ENCODE results near the gene ZNF431.
"Not testable (repeated sequence)": the region's sequence is repeated elsewhere in the genome, so short reads cannot be mapped to it uniquely, and the experiment has no call there.

The ZNF431 gene

DNA sequence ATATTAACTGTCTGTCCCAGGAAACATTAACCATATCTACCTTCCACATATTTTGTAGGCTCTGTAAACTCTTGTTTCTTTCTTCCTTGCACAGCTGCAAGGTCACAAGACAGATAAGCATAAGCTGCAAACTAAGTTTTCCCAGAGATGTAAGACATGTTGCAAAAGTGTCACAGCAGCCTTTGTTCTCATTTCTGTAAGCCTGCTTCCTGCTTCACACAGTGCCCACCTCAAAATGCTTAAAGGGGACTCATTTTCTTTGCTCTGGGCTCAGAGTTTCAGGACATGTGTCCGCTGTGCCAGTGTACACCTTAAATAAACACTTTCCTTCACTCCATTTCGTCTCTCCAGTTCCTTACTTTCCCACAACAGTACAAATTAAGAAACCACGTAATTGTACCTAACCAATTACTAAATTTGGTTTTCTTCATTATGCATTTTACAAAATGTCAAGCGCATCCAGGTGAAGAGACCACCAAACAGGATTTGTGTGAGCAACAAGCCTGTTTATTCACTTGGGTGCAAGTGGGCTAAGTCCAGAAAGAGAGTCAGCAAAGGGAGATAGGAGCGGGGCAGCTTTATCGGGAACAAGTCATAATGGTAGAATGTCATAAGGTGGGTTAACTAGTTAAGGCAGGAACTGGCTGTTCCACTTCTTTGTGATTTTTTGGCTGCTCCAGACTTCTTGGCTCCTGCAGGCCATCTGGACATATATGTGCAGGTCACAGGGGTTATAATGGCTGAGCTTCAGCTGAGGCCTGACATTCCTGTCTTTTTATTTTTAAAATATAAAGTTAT, 12.7 kb upstream of the ZNF431 start:
- Mint-ChIP-seq H3K9me3 (peaks cover 0 to 4% of the 10 kb centered on the region in 2 donors), H3K4me3 (no peak overlapping the region), H3K27me3 (peaks cover 0 to 10% of the 10 kb centered on the region in 2 donors), H3K36me3 (ENCODE audit: insufficient read depth) (no peaks in the 10 kb centered on the region), H3K27ac (no peak overlapping the region), H3K4me1 (ENCODE audit: low read depth in 2 of 2) (no peaks in the 10 kb centered on the region)
- DNase-seq (no peak), ATAC-seq (replicated peaks) (no peak)

- H3K27ac Mint-ChIP-seq: no peak overlapping the region
- H3K27me3 Mint-ChIP-seq: peaks cover 0 to 15% of the 10 kb centered on the region in 2 donors
- no peak for ATAC-seq (replicated peaks)
- no peak overlapping the region for H3K4me3 Mint-ChIP-seq
- DNase-seq: no peak
- H3K36me3 Mint-ChIP-seq (ENCODE audit: insufficient read depth): no peaks in the 10 kb centered on the region
- H3K4me1 Mint-ChIP-seq (ENCODE audit: low read depth in 2 of 2): no peaks in the 10 kb centered on the region
- peaks cover 0 to 4% of the 10 kb centered on the region in 2 donors for H3K9me3 Mint-ChIP-seq
These were observed 11.6 kb upstream of the ZNF431 start for GRCh38 chr19:21130097-21130775.

DNA sequence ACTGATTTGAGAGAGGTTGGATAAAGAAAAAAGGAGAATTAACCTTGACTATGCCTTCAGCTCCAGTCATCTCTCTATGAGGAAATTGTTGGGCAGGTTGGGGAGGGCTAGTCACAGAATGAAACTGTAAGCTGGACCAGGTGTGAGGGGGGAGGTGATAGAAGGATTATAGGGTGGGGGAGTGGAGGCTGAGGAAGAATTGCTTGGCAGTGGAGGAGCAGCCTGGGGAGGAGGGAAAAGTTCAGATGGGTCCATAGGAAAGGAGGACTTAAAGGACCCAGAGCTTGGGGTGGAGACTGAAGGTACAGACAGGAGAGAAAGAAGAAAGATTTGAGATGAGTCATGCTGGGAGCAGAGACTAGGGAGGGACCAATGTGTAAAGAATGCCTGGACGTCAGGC, 8.2 kb upstream of the ZNF431 start:
- Mint-ChIP-seq H3K4me3 (no peak overlapping the region), H3K27ac (no peak overlapping the region), H3K27me3 (peaks cover 0 to 15% of the 10 kb centered on the region in 2 donors), H3K4me1 (ENCODE audit: low read depth in 2 of 2) (no peaks in the 10 kb centered on the region), H3K9me3 (peaks cover 0 to 4% of the 10 kb centered on the region in 2 donors), H3K36me3 (ENCODE audit: insufficient read depth) (no peaks in the 10 kb centered on the region)
- DNase-seq (no peak), ATAC-seq (replicated peaks) (no peak)

- Mint-ChIP-seq H3K4me3 (no peak overlapping the region), H3K36me3 (ENCODE audit: insufficient read depth) (no peaks in the 10 kb centered on the region), H3K27me3 (peaks cover 0 to 15% of the 10 kb centered on the region in 2 donors), H3K4me1 (ENCODE audit: low read depth in 2 of 2) (no peaks in the 10 kb centered on the region), H3K9me3 (peaks cover 0 to 4% of the 10 kb centered on the region in 2 donors), H3K27ac (no peak overlapping the region)
- ATAC-seq (replicated peaks): no peak
- no peak for DNase-seq
These were observed 6.9 kb upstream of the ZNF431 start for GRCh38 chr19:21134934-21135366.

DNA sequence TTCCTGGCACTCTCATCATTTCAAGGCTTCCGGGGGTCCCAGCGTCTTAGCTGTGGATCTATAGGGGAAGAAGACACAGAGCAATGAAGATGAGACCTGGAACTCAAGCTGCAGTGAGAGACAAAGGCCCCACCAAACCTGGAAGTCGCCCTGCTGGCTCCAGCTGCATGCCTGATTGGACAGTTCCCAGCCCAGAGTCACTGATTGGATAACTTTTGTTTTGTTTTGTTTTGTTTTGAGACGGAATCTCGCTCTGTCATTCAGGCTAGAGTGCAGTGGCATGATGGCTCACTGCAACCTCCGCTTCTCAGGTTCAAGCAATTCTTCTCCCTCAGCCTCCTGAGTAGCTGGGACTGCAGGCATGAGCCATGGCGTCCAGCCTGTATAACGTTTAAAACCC, 6.4 kb upstream of the ZNF431 start:
- Mint-ChIP-seq H3K27ac (no peak overlapping the region), H3K27me3 (peaks cover 0 to 11% of the 10 kb centered on the region in 2 donors), H3K4me1 (ENCODE audit: low read depth in 2 of 2) (no peaks in the 10 kb centered on the region), H3K36me3 (ENCODE audit: insufficient read depth) (no peaks in the 10 kb centered on the region), H3K4me3 (no peak overlapping the region), H3K9me3 (peaks cover 0 to under 1% of the 10 kb centered on the region in 2 donors)
- DNase-seq (no peak), ATAC-seq (replicated peaks) (no peak)

GRCh38 chr19:21138130-21138529, 3.7 kb upstream of the ZNF431 start:
- Mint-ChIP-seq H3K4me1 (ENCODE audit: low read depth in 2 of 2) (peaks cover 12 to 15% of the 10 kb centered on the region in 2 donors), H3K9me3 (no peaks in the 10 kb centered on the region), H3K27me3 (peaks cover 0 to 10% of the 10 kb centered on the region in 2 donors), H3K4me3 (no peak overlapping the region), H3K27ac (no peak overlapping the region), H3K36me3 (ENCODE audit: insufficient read depth) (peaks cover 4% of the 10 kb centered on the region)
- DNase-seq (no peak), ATAC-seq (replicated peaks) (no peak)

GRCh38 chr19:21141006-21141405, 834 bp upstream of the ZNF431 start:
- not testable (repeated sequence) for ATAC-seq (replicated peaks); H3K27ac Mint-ChIP-seq; H3K27me3 Mint-ChIP-seq; DNase-seq; H3K4me3 Mint-ChIP-seq; H3K9me3 Mint-ChIP-seq
- Mint-ChIP-seq H3K36me3 (ENCODE audit: insufficient read depth) (peaks cover 30% of the 10 kb centered on the region), H3K4me1 (ENCODE audit: low read depth in 2 of 2) (peaks cover 24 to 27% of the 10 kb centered on the region in 2 donors)

- H3K4me3 Mint-ChIP-seq: peak overlapping the region; percentile 93 to 95
- ATAC-seq (replicated peaks) (no peak), DNase-seq (no peak)
- peaks cover 48% of the 10 kb centered on the region for H3K36me3 Mint-ChIP-seq (ENCODE audit: insufficient read depth)
- H3K4me1 Mint-ChIP-seq (ENCODE audit: low read depth in 2 of 2): peaks cover 24 to 38% of the 10 kb centered on the region in 2 donors
- H3K27me3 Mint-ChIP-seq: no peaks in the 10 kb centered on the region
- H3K27ac Mint-ChIP-seq: peak overlapping the region; percentile 95 to 98
- no peaks in the 10 kb centered on the region for H3K9me3 Mint-ChIP-seq
These were observed 1.6 kb downstream of the ZNF431 start for GRCh38 chr19:21143428-21143827.

DNA sequence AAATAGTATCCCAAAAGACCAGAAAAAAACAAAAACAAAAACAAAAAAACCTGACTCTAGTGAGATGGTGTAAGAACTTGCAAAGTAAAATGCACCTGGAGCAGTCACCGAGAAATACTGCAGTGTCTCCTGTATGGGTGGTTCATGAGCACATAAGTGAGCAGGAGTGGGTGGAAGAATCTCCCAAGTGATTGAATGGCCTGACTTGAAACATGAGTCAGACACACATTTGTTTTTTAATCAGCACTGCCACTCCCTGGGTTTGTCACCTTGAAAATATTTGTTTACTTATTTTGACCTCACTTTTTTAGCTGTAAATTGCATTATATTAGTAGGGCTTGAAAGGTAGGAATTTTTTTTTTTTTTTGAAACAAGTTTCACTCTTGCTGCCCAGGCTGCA, 2.0 kb downstream of the ZNF431 start:
- Mint-ChIP-seq H3K9me3 (no peaks in the 10 kb centered on the region), H3K27me3 (no peaks in the 10 kb centered on the region), H3K27ac (peak overlapping the region; percentile 95 to 98), H3K4me3 (peak overlapping the region in 1 of 2 donors; percentile 95), H3K36me3 (ENCODE audit: insufficient read depth) (peaks cover 51% of the 10 kb centered on the region), H3K4me1 (ENCODE audit: low read depth in 2 of 2) (peaks cover 24 to 38% of the 10 kb centered on the region in 2 donors)
- ATAC-seq (replicated peaks): no peak
- DNase-seq: no peak

GRCh38 chr19:21147540-21147939, 5.7 kb downstream of the ZNF431 start:
- no peak overlapping the region for H3K4me3 Mint-ChIP-seq
- peaks cover 21 to 41% of the 10 kb centered on the region in 2 donors for H3K4me1 Mint-ChIP-seq (ENCODE audit: low read depth in 2 of 2)
- ATAC-seq (replicated peaks): no peak
- H3K27me3 Mint-ChIP-seq: no peaks in the 10 kb centered on the region
- H3K36me3 Mint-ChIP-seq (ENCODE audit: insufficient read depth): peaks cover 67% of the 10 kb centered on the region
- H3K27ac Mint-ChIP-seq: peak overlapping the region in 1 of 2 donors; percentile 51
- no peaks in the 10 kb centered on the region for H3K9me3 Mint-ChIP-seq
- DNase-seq: no peak

DNA sequence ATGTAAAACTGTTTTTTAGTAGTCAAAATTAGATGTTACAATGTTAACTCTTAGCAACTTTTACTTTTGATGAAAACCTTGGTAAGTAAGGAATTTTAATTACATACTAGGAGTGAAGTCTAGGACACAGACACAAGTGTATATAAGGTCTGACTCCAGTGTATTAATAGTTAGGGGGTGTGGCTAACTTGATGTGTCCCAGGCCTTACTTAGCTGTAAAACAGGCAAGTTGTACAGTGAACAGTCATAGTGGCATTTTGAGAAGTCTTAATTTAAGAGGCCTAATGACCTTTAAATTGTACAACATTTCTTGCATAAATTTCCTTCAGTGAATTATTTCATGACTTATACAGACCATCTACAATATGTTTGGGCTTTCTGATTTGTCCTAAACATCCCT, 6.8 kb downstream of the ZNF431 start:
- Mint-ChIP-seq H3K4me1 (ENCODE audit: low read depth in 2 of 2) (peaks cover 13 to 32% of the 10 kb centered on the region in 2 donors), H3K36me3 (ENCODE audit: insufficient read depth) (peaks cover 62% of the 10 kb centered on the region), H3K27me3 (no peaks in the 10 kb centered on the region), H3K27ac (peak overlapping the region in 1 of 2 donors; percentile 52), H3K4me3 (no peak overlapping the region), H3K9me3 (no peaks in the 10 kb centered on the region)
- no peak for ATAC-seq (replicated peaks)
- DNase-seq: no peak

DNA sequence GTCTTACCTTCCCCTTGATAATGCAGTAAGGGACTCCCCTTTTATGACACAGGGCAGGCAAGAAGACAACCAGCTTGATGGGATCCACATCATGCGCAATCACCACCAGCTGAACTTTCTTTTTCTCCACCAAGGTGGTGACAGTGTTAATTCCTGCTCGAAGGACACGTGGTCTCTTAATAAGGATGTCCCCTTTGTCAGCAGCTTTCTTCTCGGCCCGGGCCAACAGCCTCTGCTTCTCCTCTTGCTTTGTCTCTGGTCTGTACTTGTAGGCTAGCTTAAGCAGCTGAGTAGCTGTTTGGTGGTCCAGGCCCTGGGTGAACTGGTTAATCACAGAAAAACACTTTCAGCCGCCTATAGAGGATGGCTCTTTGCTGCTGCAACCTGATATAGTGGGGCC, 8.0 kb downstream of the ZNF431 start:
- ATAC-seq (replicated peaks): no peak
- no peaks in the 10 kb centered on the region for H3K9me3 Mint-ChIP-seq
- H3K27ac Mint-ChIP-seq: no peak overlapping the region
- peaks cover 11 to 32% of the 10 kb centered on the region in 2 donors for H3K4me1 Mint-ChIP-seq (ENCODE audit: low read depth in 2 of 2)
- no peak overlapping the region for H3K4me3 Mint-ChIP-seq
- DNase-seq: no peak
- H3K27me3 Mint-ChIP-seq: no peaks in the 10 kb centered on the region
- peaks cover 52% of the 10 kb centered on the region for H3K36me3 Mint-ChIP-seq (ENCODE audit: insufficient read depth)

GRCh38 chr19:21151460-21151859, 9.6 kb downstream of the ZNF431 start:
- H3K4me1 Mint-ChIP-seq (ENCODE audit: low read depth in 2 of 2): peaks cover 16 to 38% of the 10 kb centered on the region in 2 donors
- H3K27ac Mint-ChIP-seq: no peak overlapping the region
- no peak overlapping the region for H3K4me3 Mint-ChIP-seq
- H3K36me3 Mint-ChIP-seq (ENCODE audit: insufficient read depth): peaks cover 39% of the 10 kb centered on the region
- DNase-seq: no peak
- no peaks in the 10 kb centered on the region for H3K27me3 Mint-ChIP-seq
- no peaks in the 10 kb centered on the region for H3K9me3 Mint-ChIP-seq
- no peak for ATAC-seq (replicated peaks)
